OCI-M2 (cell line): ENCODE measurements around the gene BBOF1.

Experiments used
- DNase-seq: peaks from one replicate; lab custom pipeline; 2025; ENCODE audit not compliant: unreplicated experiment; lab: John Stamatoyannopoulos, UW

The BBOF1 gene

GRCh38 chr14:74089251-74090020 lies 70.3 kb downstream of the BBOF1 start:
- DNase-seq, result no peak

GRCh38 chr14:74105381-74105780 lies 86.2 kb downstream of the BBOF1 start:
- DNase-seq, result no peak

GRCh38 chr14:74109369-74109768 lies 90.2 kb downstream of the BBOF1 start:
- DNase-seq, result no peak

GRCh38 chr14:74111395-74112216 lies 92.5 kb downstream of the BBOF1 start:
- peak; percentile 2 for DNase-seq
